ENCODE data around the gene KLHL2.

- TF ChIP-seq PBX3 (CRISPR knock-in tag; IDR thresholded peaks at IDR 0.05) (no peak), ZBTB20 (tag by site-specific recombination; IDR thresholded peaks at IDR 0.05) (no peak), ZNF626 (tag by site-specific recombination; IDR thresholded peaks at IDR 0.05) (no peak), ZNF660 (tag by site-specific recombination; IDR thresholded peaks at IDR 0.05) (no peak), ZSCAN5A (tag by site-specific recombination; IDR thresholded peaks at IDR 0.05) (no peak), ZNF433 (tag by site-specific recombination; IDR thresholded peaks at IDR 0.05; ENCODE audit: low read depth) (no peak), KLF16 (tag by site-specific recombination; IDR thresholded peaks at IDR 0.05) (no peak), ATF2 (tag by site-specific recombination; IDR thresholded peaks at IDR 0.05; ENCODE audit: low read depth) (peak; percentile 49; the same call in 1 of the 2 replicates), ZNF658 (tag by site-specific recombination; IDR thresholded peaks at IDR 0.05) (no peak), PRDM10 (tag by site-specific recombination; IDR thresholded peaks at IDR 0.05) (no peak), CTCF (tag by site-specific recombination; IDR thresholded peaks at IDR 0.05) (no peak), ZNF324 (tag by site-specific recombination; IDR thresholded peaks at IDR 0.05) (no peak), ZNF521 (tag by site-specific recombination; IDR thresholded peaks at IDR 0.05) (no peak)
These were observed 86.7 kb downstream of the KLHL2 start for GRCh38 chr4:165293927-165294649.

Measured in HEK293 (cell line).